Activated CD8-positive, alpha-beta memory T cell treated with anti-CD3 and anti-CD28 coated beads, Interleukin-2, amount 50 U/mL, for 24 hours (primary cell): ENCODE data around the gene ATP6V1E1.
"Not testable (repeated sequence)": the region's sequence is repeated elsewhere in the genome, so short reads cannot be mapped to it uniquely, and the experiment has no call there.

Experiments
- DNase-seq: peaks from one replicate; pipeline ENCODE4 v3.0.0-alpha.2; 2020; ENCODE audit errors: extremely low read depth

ATP6V1E1 gene

GRCh38 chr22:17581056-17581455 is 47.5 kb downstream of the ATP6V1E1 start:
- no peak for DNase-seq

- no peak for DNase-seq
These were observed 48.0 kb downstream of the ATP6V1E1 start for GRCh38 chr22:17580441-17581031.

DNA sequence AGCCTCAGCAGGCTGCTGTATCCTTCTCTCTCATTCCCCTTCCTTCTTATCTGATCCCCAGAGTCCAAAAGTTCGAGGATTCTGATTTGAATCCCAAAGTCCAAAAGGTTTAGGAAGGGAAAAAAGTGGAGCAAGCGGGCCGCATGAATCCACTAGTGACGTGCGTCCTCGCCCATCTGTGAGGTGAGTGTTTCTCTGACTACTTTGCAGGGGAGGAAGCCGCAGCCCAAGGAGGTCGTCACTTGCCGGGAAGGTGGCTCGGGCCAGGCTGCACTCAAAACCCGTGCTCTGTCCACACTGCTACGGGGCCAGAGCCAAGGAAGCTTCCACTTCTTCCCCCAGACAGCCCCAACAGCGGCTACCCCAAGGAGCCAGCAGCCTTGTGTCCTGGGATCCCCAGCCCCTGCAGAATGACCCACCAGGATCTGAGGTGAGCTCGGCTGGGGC is 49.0 kb downstream of the ATP6V1E1 start:
- no peak for DNase-seq

- DNase-seq = no peak
These were observed 50.3 kb downstream of the ATP6V1E1 start for GRCh38 chr22:17578136-17578754.

- DNase-seq = no peak
These were observed 52.1 kb downstream of the ATP6V1E1 start for GRCh38 chr22:17576470-17576869.

DNA sequence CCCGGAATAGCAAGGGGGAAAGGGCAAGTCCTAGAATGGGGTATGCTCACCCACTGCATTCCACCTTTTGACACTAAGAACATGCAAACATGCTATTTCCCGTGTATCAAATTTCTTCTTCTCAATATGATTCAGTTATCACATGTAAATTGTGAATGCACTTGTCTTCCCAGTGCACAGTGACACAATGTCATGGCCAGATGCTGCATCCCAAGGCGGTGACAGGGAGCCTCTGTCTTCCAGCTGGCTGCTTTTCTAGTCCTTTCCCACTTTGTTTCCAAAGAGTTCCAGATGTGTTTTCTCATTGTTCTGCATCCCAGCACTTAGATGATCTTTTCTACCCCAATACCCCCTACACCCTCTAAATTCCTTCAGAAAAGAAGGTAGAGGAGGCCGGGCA is 52.9 kb downstream of the ATP6V1E1 start:
- DNase-seq = no peak

GRCh38 chr22:17575151-17575550 is 53.4 kb downstream of the ATP6V1E1 start:
- DNase-seq = no peak

DNA sequence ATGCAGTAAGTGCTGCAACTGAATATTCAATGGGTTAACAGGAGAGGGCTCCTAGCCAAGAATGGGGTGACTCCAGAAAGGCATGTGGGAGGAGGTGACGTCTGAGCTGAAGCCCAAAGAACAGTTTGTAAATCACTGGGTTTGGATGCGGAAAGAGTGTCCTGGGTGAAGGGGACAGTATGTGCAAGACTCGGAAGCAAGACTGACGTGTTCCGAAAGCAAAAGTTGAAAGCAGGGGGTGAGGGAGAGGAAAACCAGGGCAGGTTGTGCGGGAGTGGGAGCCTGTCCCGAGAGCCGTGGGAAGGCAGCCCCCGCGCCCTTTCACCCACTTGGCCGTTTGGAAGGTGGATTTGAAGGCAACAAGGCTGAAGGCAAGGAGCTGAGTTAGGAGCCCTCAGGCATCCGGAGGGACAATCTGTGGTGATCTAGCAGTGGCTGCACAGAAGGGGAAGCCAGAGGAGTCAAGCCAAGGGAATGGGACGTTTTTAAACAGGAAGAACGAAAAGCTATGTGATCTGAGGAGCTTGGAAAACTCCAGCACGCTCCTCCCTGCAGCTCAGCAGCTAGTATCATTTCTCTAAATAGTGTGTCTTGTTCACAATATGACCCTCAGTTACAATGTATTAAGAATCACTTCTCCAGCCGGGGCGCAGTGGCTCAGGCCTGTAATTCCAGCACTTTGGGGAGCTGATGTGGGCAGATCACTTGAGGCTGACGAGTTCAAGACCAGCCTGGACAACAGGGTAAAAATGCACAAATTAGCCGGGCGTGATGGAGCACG is 57.5 kb downstream of the ATP6V1E1 start:
- DNase-seq = no peak

- DNase-seq = no peak
These were observed 58.5 kb downstream of the ATP6V1E1 start for GRCh38 chr22:17569971-17570511.

DNA sequence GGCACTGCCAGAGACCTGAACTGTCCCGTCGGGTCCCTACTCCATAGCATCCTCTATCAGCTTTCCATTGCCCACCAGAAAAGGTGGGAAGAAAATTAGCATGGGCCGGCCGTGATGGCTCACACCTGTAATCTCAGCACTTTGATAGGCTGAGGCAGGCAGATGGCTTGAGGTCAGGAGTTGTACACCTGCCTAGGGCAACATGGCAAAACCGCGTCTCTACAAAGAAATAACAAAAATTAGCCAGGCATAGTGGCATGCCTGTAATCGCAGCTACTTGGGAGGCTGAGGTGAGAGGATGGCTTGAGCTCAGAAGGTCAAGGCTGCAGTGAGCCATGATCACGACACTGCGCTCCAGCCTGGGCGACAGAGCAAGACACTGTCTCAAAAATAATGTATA is 61.8 kb downstream of the ATP6V1E1 start:
- DNase-seq = no peak

GRCh38 chr22:17566016-17566687 is 62.4 kb downstream of the ATP6V1E1 start:
- not testable (repeated sequence) for DNase-seq

- DNase-seq = no peak
These were observed 64.6 kb downstream of the ATP6V1E1 start for GRCh38 chr22:17563936-17564391.

DNA sequence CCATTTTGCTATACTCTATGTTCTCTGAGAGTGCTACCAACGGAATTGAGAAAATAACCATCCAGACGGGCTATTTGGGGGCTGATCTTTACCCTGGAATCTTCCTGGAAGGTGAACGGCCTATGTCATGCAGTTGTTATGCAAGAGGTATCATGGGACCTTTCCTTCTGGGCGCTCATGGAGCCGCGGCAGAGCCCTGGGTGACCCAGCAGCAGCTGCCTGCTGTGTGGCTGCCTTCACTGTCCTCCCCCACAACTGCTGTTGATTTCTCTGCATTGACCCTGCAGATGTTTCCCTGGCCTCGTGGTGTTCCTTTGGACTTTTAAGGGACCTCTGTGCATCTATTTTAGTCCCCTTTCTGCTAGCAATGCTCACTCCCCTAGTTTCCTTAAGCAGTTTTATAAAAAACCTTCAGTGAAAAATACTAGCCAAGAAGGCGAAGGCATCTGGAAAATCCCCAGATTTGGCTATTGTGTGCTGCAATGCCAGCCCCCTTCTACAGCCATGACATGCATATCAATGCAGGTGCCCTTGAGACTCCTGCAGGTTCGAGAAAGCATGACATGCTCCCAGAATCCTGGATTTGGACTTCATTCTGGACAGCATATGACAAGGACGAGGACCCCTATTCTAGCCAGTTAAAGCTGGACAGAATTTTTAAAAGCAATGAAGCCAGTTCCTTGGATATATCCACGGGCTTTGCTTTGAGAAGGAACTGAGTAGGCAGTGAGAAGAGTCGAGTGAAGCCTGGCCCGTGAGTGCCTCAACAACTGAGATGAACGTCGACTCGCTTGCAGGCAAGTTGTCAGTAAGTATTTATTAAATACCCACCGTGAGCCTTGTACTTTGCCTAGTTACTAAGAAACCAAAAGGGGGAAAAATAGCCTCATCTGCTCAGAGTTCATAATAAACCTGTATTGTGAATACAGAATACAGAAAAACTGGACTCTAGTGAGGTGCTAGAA is 65.4 kb downstream of the ATP6V1E1 start, which contains the start of gene SLC25A18:
Gene SLC25A18, plus strand, starts transcription at position 593 of the 965 bp plus-strand sequence. CDS start 16,447 bp downstream, outside the sequence.
- no peak for DNase-seq

- no peak for DNase-seq
These were observed 69.4 kb downstream of the ATP6V1E1 start for GRCh38 chr22:17559188-17559587.

DNA sequence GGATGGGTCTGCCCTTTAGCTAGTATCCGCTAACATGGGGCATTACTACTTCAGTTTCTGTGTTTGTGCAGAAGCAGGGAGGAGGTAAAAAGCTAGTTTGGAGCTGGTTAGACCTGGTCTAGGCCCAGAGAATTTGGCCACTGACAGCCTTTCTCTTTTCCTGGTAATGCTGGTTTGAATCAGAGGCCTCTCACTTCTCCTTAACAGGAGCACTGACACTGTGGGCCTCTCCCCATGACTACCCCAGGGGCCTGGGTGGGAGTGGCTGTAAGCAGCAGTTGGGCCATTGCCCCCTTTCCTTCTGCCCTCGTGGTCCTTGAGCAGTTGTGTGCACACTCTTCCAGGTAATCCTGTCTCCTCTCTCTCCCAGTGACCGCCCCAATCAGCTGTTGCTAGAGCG is 73.7 kb downstream of the ATP6V1E1 start:
- no peak for DNase-seq

- DNase-seq = no peak
These were observed 75.8 kb downstream of the ATP6V1E1 start for GRCh38 chr22:17552737-17553136.

DNA sequence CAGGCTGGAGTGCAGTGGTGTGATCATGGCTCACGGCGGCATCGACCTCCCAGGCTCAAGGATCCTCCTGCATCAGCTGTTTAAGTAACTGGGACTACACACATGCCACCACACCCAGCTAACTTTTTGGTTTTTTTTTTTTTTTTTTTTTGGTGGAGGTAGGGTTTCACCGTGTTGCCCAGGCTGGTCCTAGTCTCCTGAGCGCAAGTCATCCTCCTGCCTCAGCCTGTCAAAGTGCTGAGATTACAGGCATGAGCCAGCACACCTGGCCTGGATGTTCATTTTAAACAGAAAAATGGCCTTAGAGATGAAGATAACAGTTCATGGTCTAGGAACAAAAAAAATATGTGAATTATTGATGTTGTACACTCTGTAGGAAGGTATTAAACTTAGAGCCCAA is 78.9 kb downstream of the ATP6V1E1 start:
- no peak for DNase-seq

DNA sequence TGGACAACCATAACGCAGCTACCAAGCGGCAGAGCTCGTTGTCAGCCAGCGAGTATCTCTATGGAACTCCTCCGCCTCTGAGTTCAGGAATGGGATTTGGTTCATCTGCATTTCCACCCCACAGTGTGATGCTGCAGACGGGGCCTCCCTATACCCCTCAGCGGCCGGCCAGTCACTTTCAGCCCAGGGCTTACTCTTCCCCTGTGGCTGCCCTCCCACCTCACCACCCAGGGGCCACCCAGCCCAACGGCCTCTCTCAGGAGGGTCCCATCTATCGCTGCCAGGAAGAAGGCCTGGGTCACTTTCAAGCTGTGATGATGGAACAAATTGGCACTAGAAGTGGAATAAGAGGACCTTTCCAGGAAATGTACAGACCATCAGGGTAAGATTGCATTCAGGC is 79.4 kb downstream of the ATP6V1E1 start:
- DNase-seq = no peak

DNA sequence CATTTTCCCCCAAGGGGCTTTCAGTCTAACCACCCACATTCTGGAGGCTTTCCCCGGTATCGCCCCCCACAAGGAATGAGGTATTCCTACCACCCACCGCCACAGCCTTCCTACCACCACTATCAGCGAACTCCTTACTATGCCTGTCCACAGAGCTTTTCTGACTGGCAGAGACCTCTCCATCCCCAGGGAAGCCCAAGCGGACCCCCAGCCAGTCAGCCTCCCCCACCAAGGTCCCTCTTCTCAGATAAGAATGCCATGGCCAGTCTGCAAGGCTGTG is 79.9 kb downstream of the ATP6V1E1 start:
- no peak for DNase-seq

DNA sequence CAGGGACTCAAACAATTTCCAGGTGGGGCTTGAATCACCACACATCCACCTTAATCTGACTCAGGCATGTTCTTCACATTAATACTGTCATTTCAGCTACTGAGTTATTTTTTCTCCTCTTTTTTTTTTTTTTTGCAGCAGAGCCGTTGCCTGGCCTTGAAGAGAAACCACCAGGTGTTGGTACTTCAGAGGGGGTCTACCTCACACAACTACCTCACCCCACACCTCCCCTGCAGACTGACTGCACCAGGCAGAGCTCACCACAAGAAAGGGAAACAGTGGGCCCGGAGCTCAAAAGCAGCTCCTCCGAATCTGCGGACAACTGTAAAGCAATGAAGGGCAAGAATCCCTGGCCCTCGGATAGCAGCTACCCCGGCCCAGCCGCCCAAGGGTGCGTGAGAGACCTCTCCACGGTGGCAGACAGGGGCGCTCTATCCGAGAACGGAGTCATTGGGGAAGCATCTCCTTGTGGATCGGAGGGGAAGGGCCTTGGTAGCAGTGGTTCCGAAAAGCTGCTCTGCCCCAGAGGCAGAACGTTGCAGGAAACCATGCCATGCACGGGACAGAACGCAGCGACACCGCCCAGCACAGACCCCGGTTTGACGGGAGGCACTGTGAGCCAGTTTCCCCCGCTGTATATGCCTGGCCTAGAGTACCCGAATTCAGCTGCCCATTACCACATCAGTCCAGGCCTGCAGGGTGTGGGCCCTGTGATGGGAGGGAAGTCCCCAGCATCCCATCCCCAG is 80.4 kb downstream of the ATP6V1E1 start:
- no peak for DNase-seq
